ENCODE results near the gene CCDC73. TPM values are rescaled to one million over a fixed set of nuclear protein-coding genes. Genes with fewer than 3 reads are reported as not detected.

Gene CCDC73
- total and polyA plus RNA-seq, 7 donors, result not detected

- TF ChIP-seq POLR2AphosphoS5 (IDR thresholded peaks at IDR 0.05), result no peak
- no peak for TF ChIP-seq EP300 (IDR thresholded peaks at IDR 0.05)
- TF ChIP-seq CTCF (IDR thresholded peaks at IDR 0.05), result no peak
- no peak for TF ChIP-seq POLR2A (IDR thresholded peaks at IDR 0.05)
- Histone ChIP-seq H3K27me3 (no peaks in the 10 kb centered on the region), H3K27ac (no peak overlapping the region), H3K4me1 (no peaks in the 10 kb centered on the region), H3K36me3 (no peaks in the 10 kb centered on the region), H3K9me3 (no peaks in the 10 kb centered on the region), H3K4me3 (no peak overlapping the region)
- intact Hi-C loops (cut with DNase I), result no loop called here
- no peak for DNase-seq
- WGBS, 2 donors, result 18 to 69% methylated on average over 2 of the region's 2 CpGs
Measured at GRCh38 chr11:32838505-32839274, 44.2 kb upstream of the CCDC73 start.

GRCh38 chr11:32836946-32837345, 42.5 kb upstream of the CCDC73 start:
- no peak overlapping the region for H3K4me3 ChIP-seq
- no peaks in the 10 kb centered on the region for H3K9me3 ChIP-seq
- no peaks in the 10 kb centered on the region for H3K27me3 ChIP-seq
- 50 to 82% methylated on average over 2 of the region's 2 CpGs for WGBS, 2 donors
- no peaks in the 10 kb centered on the region for H3K4me1 ChIP-seq
- intact Hi-C loops (cut with DNase I), result no loop called here
- H3K36me3 ChIP-seq, result no peaks in the 10 kb centered on the region
- H3K27ac ChIP-seq, result no peak overlapping the region
- TF ChIP-seq POLR2A (IDR thresholded peaks at IDR 0.05) (no peak), POLR2AphosphoS5 (IDR thresholded peaks at IDR 0.05) (no peak), CTCF (IDR thresholded peaks at IDR 0.05) (no peak), EP300 (IDR thresholded peaks at IDR 0.05) (no peak)
- no peak for DNase-seq

GRCh38 chr11:32833921-32834320, 39.5 kb upstream of the CCDC73 start:
- peaks cover 0 to 21% (median 13%) of the 10 kb centered on the region in 3 donors for H3K27me3 ChIP-seq
- H3K4me1 ChIP-seq, result peaks cover 0 to 14% (median 11%) of the 10 kb centered on the region in 4 donors
- intact Hi-C loops (cut with DNase I), result no loop called here
- 86 to 88% methylated on average over 1 of the region's 1 CpG for WGBS, 2 donors
- H3K4me3 ChIP-seq, result no peak overlapping the region
- TF ChIP-seq CTCF (IDR thresholded peaks at IDR 0.05), result no peak
- TF ChIP-seq POLR2AphosphoS5 (IDR thresholded peaks at IDR 0.05), result no peak
- no peak for TF ChIP-seq POLR2A (IDR thresholded peaks at IDR 0.05)
- no peak for TF ChIP-seq EP300 (IDR thresholded peaks at IDR 0.05)
- no peaks in the 10 kb centered on the region for H3K36me3 ChIP-seq
- no peaks in the 10 kb centered on the region for H3K9me3 ChIP-seq
- H3K27ac ChIP-seq, result no peak overlapping the region
- DNase-seq, result no peak

DNA sequence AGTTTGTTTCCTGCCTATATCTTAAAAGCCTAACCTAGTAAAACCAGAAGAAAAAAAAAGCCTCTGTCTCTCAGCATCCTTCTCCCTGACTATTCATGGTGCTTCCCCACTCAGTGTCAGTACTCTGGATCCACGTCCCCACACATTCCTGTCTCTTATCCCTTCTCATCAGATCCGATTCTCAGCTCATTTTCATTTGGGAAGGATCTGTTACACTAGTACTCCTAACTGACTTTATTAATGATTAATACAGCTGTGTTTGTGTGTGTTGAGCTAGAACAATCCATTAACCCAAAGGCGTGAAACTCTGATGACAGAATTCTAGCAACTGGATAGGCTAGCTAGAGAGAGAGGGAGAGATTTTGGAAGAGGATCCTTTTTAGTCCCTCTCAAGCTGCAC, 36.8 kb upstream of the CCDC73 start:
- Histone ChIP-seq H3K27me3 (peaks cover 0 to 21% (median 13%) of the 10 kb centered on the region in 3 donors), H3K36me3 (no peaks in the 10 kb centered on the region), H3K4me1 (peaks cover 0 to 14% (median 11%) of the 10 kb centered on the region in 4 donors), H3K27ac (no peak overlapping the region), H3K9me3 (no peaks in the 10 kb centered on the region), H3K4me3 (no peak overlapping the region)
- DNase-seq, result no peak
- intact Hi-C loops (cut with DNase I), result no loop called here
- WGBS, 2 donors, result 85 to 92% methylated on average over 3 of the region's 3 CpGs
- no peak for TF ChIP-seq CTCF (IDR thresholded peaks at IDR 0.05)
- TF ChIP-seq POLR2A (IDR thresholded peaks at IDR 0.05), result no peak
- no peak for TF ChIP-seq EP300 (IDR thresholded peaks at IDR 0.05)
- TF ChIP-seq POLR2AphosphoS5 (IDR thresholded peaks at IDR 0.05), result no peak
